Thoracic aorta (tissue), 2 donors: ENCODE measurements around the gene MKLN1. TPM values are rescaled to one million over a fixed set of nuclear protein-coding genes. Genes with fewer than 3 reads are reported as not detected.

ENCODE experiments used
- ATAC-seq: fragments of 150-250 bp; one replicate; pipeline ENCODE4 v1.8.0; 2017; ENCODE audit warnings: low read depth; ENCODE audit not compliant: insufficient number of reproducible peaks, low FRiP score
- DNase-seq: peaks from one replicate; pipeline ENCODE4 v3.0.0-alpha.2; 2020; ENCODE audit warnings: low spot score
- H3K27ac ChIP-seq, 2 donors: fragments of 200-600 bp; sonication (generic); 1 replicate in 1 of 2; 2 replicates in 1 of 2; pipeline ENCODE4 v1.5.1; 2016; ENCODE audit warnings: mild to moderate bottlenecking in 2 of 2, moderate library complexity in 2 of 2
- H3K27me3 ChIP-seq: fragments of 200-600 bp; sonication (generic); replicated peaks from 2 replicates; pipeline ENCODE4 v1.6.0; 2016; ENCODE audit warnings: mild to moderate bottlenecking; ENCODE audit not compliant: insufficient read depth
- H3K36me3 ChIP-seq: fragments of 200-600 bp; sonication (generic); one replicate; pipeline ENCODE4 v1.5.1; 2016
- H3K4me1 ChIP-seq, 2 donors: fragments of 200-600 bp; sonication (generic); 1 replicate in 1 of 2; 2 replicates in 1 of 2; pipeline versions ENCODE4 v1.5.1 to v1.6.0; 2016; ENCODE audit warnings: low read depth in 2 of 2, mild to moderate bottlenecking in 1 of 2; ENCODE audit not compliant: control insufficient read depth in 1 of 2
- H3K4me3 ChIP-seq: fragments of 200-600 bp; sonication (generic); 2 replicates; pipeline ENCODE4 v1.5.1; 2016; ENCODE audit warnings: mild to moderate bottlenecking
- H3K9me3 ChIP-seq: fragments of 200-600 bp; sonication (generic); 2 replicates; pipeline ENCODE4 v1.5.1; 2016
- total RNA-seq, 2 donors: library from RNA; depleted of rRNA; stranded (reverse); fragments of >200 nt; gene quantifications; one replicate each; pipeline versions ENCODE4 v1.1.0 to v1.2.3, GENCODE V29; 2016
- TF ChIP-seq, protein P1 (sequence below): fragments of 200-600 bp; sonication (generic); IDR thresholded peaks from one replicate; pipeline ENCODE4 v1.5.1; 2019; ENCODE audit warnings: antibody characterized with exemption

Gene MKLN1
- total RNA-seq, 2 donors from 2014 or later: 56.7 to 82.4 TPM

DNA sequence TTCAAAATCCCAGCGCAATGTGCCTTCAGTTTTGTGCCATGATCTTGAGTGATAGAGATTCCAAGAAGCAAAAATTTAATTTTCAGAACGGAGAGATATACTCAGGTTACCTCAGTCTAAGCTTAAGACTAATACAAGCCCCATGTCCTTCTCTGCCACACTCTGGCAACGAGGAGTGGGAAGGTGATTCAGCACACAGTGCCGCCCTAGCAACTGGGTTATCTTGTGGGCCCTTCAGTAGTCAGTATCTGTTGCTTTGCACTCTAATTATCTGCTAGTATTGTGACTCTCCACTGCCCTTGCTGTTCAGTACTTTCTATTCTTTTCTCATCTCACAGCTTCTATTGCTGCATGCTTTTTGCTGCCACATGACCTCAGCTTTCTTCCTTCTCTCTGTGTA, 39.2 kb upstream of the MKLN1 start:
- no peak for DNase-seq
- Histone ChIP-seq H3K27ac (no peak overlapping the region), H3K4me3 (no peak overlapping the region), H3K27me3 (no peaks in the 10 kb centered on the region), H3K4me1 (peaks cover 22 to 38% of the 10 kb centered on the region in 2 donors), H3K36me3 (no peaks in the 10 kb centered on the region), H3K9me3 (no peaks in the 10 kb centered on the region)
- ATAC-seq: no peak
- TF ChIP-seq, protein P1, sequence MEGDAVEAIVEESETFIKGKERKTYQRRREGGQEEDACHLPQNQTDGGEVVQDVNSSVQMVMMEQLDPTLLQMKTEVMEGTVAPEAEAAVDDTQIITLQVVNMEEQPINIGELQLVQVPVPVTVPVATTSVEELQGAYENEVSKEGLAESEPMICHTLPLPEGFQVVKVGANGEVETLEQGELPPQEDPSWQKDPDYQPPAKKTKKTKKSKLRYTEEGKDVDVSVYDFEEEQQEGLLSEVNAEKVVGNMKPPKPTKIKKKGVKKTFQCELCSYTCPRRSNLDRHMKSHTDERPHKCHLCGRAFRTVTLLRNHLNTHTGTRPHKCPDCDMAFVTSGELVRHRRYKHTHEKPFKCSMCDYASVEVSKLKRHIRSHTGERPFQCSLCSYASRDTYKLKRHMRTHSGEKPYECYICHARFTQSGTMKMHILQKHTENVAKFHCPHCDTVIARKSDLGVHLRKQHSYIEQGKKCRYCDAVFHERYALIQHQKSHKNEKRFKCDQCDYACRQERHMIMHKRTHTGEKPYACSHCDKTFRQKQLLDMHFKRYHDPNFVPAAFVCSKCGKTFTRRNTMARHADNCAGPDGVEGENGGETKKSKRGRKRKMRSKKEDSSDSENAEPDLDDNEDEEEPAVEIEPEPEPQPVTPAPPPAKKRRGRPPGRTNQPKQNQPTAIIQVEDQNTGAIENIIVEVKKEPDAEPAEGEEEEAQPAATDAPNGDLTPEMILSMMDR: no peak

DNA sequence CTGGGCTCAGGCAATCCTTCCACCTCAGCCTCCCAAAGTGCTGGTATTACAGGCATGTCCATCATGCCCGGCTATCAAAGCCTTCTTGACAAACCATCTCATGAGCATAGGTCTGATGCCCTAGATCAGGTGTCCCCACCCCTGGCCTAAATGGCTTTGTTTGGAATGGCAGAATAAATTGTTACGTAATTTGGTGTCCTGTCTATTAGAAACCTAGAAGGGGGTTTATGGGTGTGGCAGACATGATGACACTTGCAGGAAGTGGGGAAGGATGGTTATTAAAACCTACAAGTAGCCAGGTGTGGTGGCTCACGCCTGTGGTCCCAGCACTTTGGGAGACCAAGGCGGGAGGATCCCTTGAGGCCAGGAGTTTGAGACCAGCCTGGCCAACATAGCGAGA, 38.6 kb upstream of the MKLN1 start:
- DNase-seq: no peak
- TF ChIP-seq, protein P1: no peak
- Histone ChIP-seq H3K27me3 (no peaks in the 10 kb centered on the region), H3K4me3 (no peak overlapping the region), H3K4me1 (peaks cover 20 to 36% of the 10 kb centered on the region in 2 donors), H3K27ac (no peak overlapping the region), H3K9me3 (no peaks in the 10 kb centered on the region), H3K36me3 (no peaks in the 10 kb centered on the region)
- no peak for ATAC-seq

DNA sequence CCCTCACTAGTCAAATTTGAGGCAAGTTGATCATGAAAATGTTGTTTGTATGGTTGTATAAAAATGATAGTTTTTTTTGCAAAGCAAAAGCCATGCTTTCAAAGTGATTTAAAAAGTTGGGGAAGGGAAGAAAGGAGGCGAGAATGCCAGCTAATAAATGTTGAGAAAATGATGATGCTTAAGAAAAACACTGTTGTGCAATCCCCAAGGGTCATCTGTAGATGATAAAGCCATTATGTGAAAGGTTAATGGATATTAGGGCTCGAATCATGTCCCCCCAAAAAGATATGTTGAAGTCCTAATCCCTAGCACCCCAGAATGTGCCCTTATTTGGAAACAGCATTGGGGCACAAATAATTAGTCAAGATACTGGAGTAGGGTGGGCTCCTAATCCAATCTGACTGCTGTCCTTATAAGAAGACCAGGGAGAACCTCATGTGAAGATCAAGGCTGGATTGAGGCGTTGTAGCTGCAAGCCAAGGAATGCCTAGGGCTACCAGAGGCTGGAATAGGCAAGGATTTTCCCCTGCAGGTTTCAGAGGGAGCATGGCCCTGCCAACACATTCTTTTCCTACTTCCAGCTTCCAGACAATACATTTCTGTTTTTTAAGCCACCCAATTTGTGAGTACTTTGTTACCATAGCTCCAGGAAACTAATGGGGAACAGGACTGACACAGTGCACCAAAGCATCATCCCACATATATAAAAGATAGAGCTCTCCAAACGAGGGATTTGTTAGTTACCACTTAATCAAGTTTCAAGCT, 35.4 kb upstream of the MKLN1 start:
- no peaks in the 10 kb centered on the region for H3K27me3 ChIP-seq
- no peaks in the 10 kb centered on the region for H3K36me3 ChIP-seq
- ATAC-seq (no peak), DNase-seq (no peak)
- peaks cover 0 to 12% of the 10 kb centered on the region in 2 donors for H3K4me1 ChIP-seq
- H3K27ac ChIP-seq: peak overlapping the region; percentile 30 to 42
- H3K9me3 ChIP-seq: no peaks in the 10 kb centered on the region
- H3K4me3 ChIP-seq: no peak overlapping the region
- TF ChIP-seq, protein P1: no peak

DNA sequence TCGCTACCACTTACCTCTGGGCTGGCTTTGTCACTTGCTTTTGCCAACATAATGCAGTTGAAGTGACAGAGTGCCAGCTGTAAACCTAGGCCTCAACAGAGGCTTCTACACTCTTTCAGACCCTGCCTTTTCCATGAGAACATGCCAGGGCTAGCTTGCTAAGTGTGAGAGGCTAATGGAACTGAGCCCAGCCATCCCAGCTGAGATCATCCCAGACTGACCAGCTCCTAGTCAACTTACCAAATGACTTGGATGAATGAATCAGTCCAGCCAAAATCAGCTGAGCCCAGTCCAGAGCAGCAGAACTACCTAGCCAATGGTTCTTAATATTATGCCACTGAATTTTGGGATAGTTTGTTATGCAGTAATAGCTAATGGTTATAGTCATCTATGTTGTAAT, 34.7 kb upstream of the MKLN1 start:
- TF ChIP-seq, protein P1: no peak
- Histone ChIP-seq H3K27ac (peak overlapping the region; percentile 30 to 42), H3K4me1 (peaks cover 0 to 12% of the 10 kb centered on the region in 2 donors), H3K36me3 (no peaks in the 10 kb centered on the region), H3K4me3 (no peak overlapping the region), H3K9me3 (no peaks in the 10 kb centered on the region), H3K27me3 (no peaks in the 10 kb centered on the region)
- DNase-seq (peak; percentile 17), ATAC-seq (no peak)

DNA sequence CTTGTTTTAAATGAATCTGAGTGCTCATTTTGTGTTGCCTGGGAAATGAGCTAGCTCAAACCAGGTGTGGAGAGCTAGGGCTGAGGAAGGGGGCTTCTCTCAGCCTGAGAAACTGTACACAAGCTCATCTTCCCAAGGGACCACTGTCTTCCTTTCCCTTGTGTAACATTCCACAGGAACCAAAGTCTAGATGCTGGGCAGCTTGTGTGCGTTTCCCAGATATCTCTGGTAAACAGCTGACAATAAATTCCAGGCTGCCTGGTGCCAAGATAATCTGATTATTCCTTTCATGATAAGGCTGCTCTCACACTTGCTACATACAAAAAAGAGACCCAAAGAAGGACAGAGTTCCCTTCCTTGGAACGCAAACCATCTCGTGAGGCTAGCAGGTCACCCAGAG, 33.1 kb upstream of the MKLN1 start:
- H3K36me3 ChIP-seq: no peaks in the 10 kb centered on the region
- H3K4me1 ChIP-seq: peaks cover 0 to 12% of the 10 kb centered on the region in 2 donors
- no peaks in the 10 kb centered on the region for H3K27me3 ChIP-seq
- ATAC-seq (no peak), DNase-seq (no peak)
- H3K4me3 ChIP-seq: no peak overlapping the region
- H3K27ac ChIP-seq: no peak overlapping the region
- H3K9me3 ChIP-seq: no peaks in the 10 kb centered on the region
- TF ChIP-seq, protein P1: no peak
